Type B pancreatic cell (in vitro differentiated cells): Measurements from ENCODE around the gene BMPR2. TPM values are rescaled to one million over a fixed set of nuclear protein-coding genes. Genes with fewer than 3 reads are reported as not detected.

Experiments used
- DNase-seq: peaks from one replicate; pipeline ENCODE4 v3.0.0; 2021; ENCODE audit warnings: mixed read lengths; ENCODE audit not compliant: unreplicated experiment; ENCODE audit errors: extremely low spot score
- H3K27ac Mint-ChIP-seq: 2 replicates; pipeline ENCODE4 v1.8.0; 2021; ENCODE audit warnings: mild to moderate bottlenecking, mixed read lengths
- H3K27me3 Mint-ChIP-seq: 2 replicates; pipeline ENCODE4 v1.8.0; 2021; ENCODE audit warnings: mixed read lengths
- H3K36me3 Mint-ChIP-seq: 2 replicates; pipeline ENCODE4 v1.8.0; 2021; ENCODE audit warnings: mixed read lengths
- H3K4me1 Mint-ChIP-seq: one replicate; pipeline ENCODE4 v1.8.0; 2021; ENCODE audit warnings: mixed read lengths; ENCODE audit not compliant: unreplicated experiment
- H3K4me3 Mint-ChIP-seq: 2 replicates; pipeline ENCODE4 v1.8.0; 2021; ENCODE audit warnings: mild to moderate bottlenecking, mixed read lengths
- H3K9me3 Mint-ChIP-seq: 2 replicates; pipeline ENCODE4 v1.8.0; 2021; ENCODE audit warnings: mixed read lengths
- CTCF ChIP-seq: fragments of 200-600 bp; sonication (generic); conservative IDR thresholded peaks from 2 replicates; pipeline ENCODE4 v1.5.0; 2021; ENCODE audit warnings: antibody characterized with exemption, mild to moderate bottlenecking
- total RNA-seq: library from RNA; stranded (reverse); gene quantifications from 2 replicates; pipeline ENCODE4 v1.2.1, GENCODE V29; 2021; ENCODE audit warnings: low replicate concordance

The BMPR2 gene
- total RNA-seq, 1 donor from 2014 or later, result 34.8 TPM

- TF ChIP-seq CTCF, result no peak
- DNase-seq, result no peak
- H3K4me1 Mint-ChIP-seq, result no peaks in the 10 kb centered on the region
- no peak overlapping the region for H3K4me3 Mint-ChIP-seq
- no peaks in the 10 kb centered on the region for H3K9me3 Mint-ChIP-seq
- H3K36me3 Mint-ChIP-seq, result peaks cover 10% of the 10 kb centered on the region
- H3K27me3 Mint-ChIP-seq, result no peaks in the 10 kb centered on the region
- H3K27ac Mint-ChIP-seq, result no peak overlapping the region
Observed at GRCh38 chr2:202444000-202444399, 67.9 kb downstream of the BMPR2 start.

GRCh38 chr2:202449344-202449743 is 73.2 kb downstream of the BMPR2 start:
- no peaks in the 10 kb centered on the region for H3K27me3 Mint-ChIP-seq
- no peak overlapping the region for H3K27ac Mint-ChIP-seq
- H3K36me3 Mint-ChIP-seq, result peaks cover 9% of the 10 kb centered on the region
- no peak overlapping the region for H3K4me3 Mint-ChIP-seq
- no peak for DNase-seq
- no peaks in the 10 kb centered on the region for H3K9me3 Mint-ChIP-seq
- H3K4me1 Mint-ChIP-seq, result no peaks in the 10 kb centered on the region
- no peak for TF ChIP-seq CTCF

- Mint-ChIP-seq H3K9me3 (no peaks in the 10 kb centered on the region), H3K4me1 (no peaks in the 10 kb centered on the region), H3K4me3 (no peak overlapping the region), H3K27ac (no peak overlapping the region), H3K27me3 (no peaks in the 10 kb centered on the region), H3K36me3 (peaks cover 13% of the 10 kb centered on the region)
- DNase-seq, result no peak
- TF ChIP-seq CTCF, result no peak
Observed at GRCh38 chr2:202450785-202451184, 74.7 kb downstream of the BMPR2 start.

- no peaks in the 10 kb centered on the region for H3K4me1 Mint-ChIP-seq
- no peak overlapping the region for H3K27ac Mint-ChIP-seq
- no peaks in the 10 kb centered on the region for H3K27me3 Mint-ChIP-seq
- no peaks in the 10 kb centered on the region for H3K9me3 Mint-ChIP-seq
- no peak overlapping the region for H3K4me3 Mint-ChIP-seq
- no peak for TF ChIP-seq CTCF
- H3K36me3 Mint-ChIP-seq, result peaks cover 17% of the 10 kb centered on the region
- DNase-seq, result no peak
Observed at GRCh38 chr2:202452744-202453143, 76.6 kb downstream of the BMPR2 start.

GRCh38 chr2:202454536-202454935 is 78.4 kb downstream of the BMPR2 start:
- Mint-ChIP-seq H3K4me3 (no peak overlapping the region), H3K36me3 (peaks cover 22% of the 10 kb centered on the region), H3K4me1 (no peaks in the 10 kb centered on the region), H3K9me3 (peaks cover under 1% of the 10 kb centered on the region), H3K27me3 (no peaks in the 10 kb centered on the region), H3K27ac (no peak overlapping the region)
- DNase-seq, result no peak
- TF ChIP-seq CTCF, result no peak

GRCh38 chr2:202455114-202455513 is 79.0 kb downstream of the BMPR2 start:
- TF ChIP-seq CTCF, result no peak
- no peak for DNase-seq
- H3K4me1 Mint-ChIP-seq, result no peaks in the 10 kb centered on the region
- H3K9me3 Mint-ChIP-seq, result peaks cover 5% of the 10 kb centered on the region
- H3K27me3 Mint-ChIP-seq, result no peaks in the 10 kb centered on the region
- no peak overlapping the region for H3K4me3 Mint-ChIP-seq
- no peak overlapping the region for H3K27ac Mint-ChIP-seq
- H3K36me3 Mint-ChIP-seq, result peaks cover 27% of the 10 kb centered on the region
